ENCODE measurements around the gene BEST2.
"Not testable (repeated sequence)": the region's sequence is repeated elsewhere in the genome, so short reads cannot be mapped to it uniquely, and the experiment has no call there.

The BEST2 gene

DNA sequence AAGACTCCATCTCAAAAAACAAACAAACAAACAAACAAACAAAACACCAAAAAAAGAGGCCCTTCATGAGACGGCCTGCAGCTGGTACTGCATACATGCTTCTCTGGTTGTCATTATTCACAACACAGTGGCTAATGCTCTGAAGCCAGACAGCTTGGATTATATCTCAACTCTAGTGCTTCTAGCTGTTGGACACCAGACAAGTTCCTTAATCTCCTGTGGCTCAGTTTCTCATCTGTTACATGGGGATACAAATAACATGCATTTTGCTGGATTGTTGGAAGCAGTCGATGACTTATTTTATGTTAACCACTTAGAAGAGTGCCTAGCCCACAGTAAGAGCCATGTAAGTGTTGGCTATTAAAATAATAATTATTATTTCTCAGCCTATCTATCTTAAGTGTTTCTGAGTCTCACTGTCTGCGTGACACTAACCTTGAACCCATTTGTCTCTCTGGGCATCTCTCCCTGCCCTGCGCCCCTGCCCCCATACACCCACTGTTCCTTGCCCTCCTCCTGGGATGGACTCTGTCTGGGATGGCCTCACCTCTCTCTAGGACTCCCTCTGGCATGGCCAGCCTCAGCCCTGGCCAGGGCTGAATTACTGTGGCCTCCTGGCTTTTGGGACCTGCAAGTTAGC, 36.6 kb downstream of the BEST2 start:
- DNase-seq: peak; percentile 38 to 68

DNA sequence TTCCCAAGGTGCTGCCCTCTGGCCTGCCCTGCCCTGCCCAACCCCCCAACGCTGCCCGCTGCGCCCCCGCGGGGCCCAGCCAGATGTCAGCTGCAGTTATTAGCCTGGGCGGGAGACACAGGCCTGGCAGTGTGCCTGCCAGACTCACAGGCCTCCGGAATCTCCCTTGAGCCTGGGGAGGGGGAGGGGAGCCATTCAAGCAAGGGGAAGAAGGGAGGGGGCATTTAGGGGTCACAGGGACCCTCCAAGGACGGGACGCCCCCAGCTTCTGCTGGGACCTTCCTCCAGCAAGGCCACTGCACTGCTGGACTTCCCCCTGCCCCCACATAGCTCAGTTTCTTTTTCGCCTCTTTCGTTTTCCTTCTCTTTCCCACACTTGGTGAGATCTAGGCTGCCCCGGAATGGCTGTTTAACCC, 37.1 kb downstream of the BEST2 start:
- DNase-seq: peak; percentile 86 to 90

DNA sequence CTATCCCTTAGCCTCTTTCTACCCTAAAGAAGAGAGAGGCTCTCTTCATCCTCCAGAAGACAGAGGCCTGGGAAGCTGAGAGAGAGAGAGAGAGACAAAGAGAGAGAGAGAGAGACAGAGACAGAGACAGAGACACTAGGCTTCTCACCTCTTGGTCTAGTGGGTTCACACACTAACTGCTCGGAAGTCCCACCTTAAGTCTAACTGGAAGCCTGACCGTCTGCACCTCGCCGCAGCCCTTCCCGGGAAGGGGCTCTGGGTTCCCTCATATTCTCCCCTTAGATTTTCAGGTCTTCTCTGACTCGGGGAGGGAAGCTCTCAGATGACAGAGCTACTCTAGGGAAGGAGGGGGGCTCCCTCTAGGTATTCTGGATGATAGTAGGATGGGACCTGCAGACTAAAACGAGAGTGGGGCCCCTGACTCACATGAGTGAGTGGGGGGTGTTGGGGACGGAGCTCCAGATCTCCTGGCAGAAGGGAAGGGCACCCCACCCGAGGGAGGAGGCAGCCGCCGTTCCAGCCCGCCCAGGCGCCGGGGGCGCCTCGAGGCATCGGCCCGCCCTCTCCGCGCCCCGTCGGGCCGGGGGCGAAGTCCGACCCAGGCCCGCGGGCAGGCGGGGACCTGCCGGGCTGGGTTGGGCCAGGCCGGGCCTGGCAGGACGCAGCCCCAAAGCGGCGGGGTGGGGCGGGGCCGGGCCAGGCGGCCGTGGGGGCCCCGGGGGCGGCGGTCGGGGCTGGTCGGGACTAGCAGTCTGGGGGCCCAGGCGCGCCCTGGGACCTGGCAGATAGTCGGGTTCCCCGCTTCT, 37.7 kb downstream of the BEST2 start:
- peak in 1 of 2 experiments; percentile 46 for DNase-seq

- peak; percentile 95 to 97 for DNase-seq
Measured at GRCh38 chr19:12789904-12790619, 38.5 kb downstream of the BEST2 start.

DNA sequence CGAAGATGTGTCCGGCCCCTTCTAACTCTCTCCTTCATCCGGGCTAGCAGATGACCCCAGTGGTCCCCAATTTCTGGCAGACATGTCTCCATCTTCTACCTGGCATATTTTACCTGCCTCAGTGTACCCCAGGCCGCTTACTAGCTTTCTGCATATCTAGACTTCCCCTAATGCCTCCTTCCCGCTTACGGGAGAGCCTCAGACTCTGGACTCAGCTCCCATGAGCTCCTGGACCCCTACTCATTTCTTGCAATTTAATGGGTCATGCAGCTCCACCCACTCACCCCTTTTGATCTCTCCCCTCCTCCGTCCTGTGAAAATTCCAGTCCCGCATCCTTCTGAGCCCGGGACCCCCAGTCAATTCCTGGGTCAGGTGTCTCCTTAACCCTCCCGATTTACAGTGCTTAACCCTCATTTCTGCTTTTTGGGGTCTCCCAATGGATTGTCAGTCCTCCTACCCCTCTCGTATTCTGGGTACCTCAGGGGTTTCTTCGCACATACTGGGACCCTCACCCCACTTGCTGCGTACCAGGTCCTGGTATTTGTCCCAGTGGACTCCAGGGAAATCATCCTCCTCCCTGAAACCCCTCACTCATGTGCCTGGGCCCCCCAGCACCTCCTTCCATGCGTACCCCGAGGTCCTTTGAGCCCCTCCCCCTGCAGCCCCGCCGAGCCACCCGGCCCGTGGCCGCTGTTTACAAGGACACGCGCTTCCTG, 39.2 kb downstream of the BEST2 start:
- DNase-seq: no peak

GRCh38 chr19:12791345-12792050, 39.9 kb downstream of the BEST2 start, which contains the start of gene JUNB:
Gene JUNB (plus strand): TSS chr19:12791486. CDS start chr19:12791772, 286 bp downstream.
- DNase-seq: peak; percentile 91 to 95

- peak; percentile 61 to 85 for DNase-seq
Measured at GRCh38 chr19:12792051-12792852, 40.7 kb downstream of the BEST2 start.

DNA sequence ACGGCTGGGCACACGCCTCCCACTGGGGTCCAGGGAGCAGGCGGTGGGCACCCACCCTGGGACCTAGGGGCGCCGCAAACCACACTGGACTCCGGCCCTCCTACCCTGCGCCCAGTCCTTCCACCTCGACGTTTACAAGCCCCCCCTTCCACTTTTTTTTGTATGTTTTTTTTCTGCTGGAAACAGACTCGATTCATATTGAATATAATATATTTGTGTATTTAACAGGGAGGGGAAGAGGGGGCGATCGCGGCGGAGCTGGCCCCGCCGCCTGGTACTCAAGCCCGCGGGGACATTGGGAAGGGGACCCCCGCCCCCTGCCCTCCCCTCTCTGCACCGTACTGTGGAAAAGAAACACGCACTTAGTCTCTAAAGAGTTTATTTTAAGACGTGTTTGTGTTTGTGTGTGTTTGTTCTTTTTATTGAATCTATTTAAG, 41.3 kb downstream of the BEST2 start:
- DNase-seq: no peak

- peak; percentile 88 to 94 for DNase-seq
Measured at GRCh38 chr19:12793290-12794195, 42.0 kb downstream of the BEST2 start.

DNA sequence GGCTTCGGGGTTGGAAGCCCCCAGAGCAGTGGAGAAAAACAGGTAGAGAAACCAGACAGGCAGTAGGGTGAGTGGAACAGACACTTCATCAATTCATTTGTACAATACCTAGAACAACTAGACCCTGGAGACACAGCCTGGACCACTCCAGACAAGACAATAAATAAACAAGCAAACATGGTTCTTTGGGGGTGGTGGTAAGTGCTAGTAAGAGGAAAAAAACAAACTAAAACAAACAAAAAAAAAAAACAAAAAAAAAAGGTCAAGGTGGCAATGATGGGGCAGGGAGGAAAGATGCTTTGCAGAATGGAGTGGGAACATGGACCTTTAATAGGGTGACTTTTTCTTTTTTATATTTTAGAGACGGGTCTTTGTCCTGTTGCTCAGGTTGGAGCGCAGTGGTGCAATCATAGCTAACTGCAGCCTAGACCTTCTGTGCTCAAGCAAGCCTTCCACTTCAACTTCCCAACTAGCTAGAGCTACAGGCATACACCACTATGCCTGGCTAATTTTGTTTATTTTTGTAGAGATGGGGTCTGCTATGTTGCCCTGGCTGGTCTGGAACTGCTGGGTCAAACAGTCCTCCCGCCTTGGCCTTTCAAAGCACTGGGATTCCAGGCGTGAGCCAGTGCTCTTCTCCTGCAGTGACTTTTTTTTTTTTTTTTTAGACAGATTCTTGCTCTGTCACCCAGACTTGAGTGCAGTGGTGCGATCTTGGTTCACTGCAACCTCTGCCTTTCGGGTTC, 42.8 kb downstream of the BEST2 start:
- DNase-seq: no peak

GRCh38 chr19:12794971-12795381, 43.4 kb downstream of the BEST2 start:
- DNase-seq: no peak

DNA sequence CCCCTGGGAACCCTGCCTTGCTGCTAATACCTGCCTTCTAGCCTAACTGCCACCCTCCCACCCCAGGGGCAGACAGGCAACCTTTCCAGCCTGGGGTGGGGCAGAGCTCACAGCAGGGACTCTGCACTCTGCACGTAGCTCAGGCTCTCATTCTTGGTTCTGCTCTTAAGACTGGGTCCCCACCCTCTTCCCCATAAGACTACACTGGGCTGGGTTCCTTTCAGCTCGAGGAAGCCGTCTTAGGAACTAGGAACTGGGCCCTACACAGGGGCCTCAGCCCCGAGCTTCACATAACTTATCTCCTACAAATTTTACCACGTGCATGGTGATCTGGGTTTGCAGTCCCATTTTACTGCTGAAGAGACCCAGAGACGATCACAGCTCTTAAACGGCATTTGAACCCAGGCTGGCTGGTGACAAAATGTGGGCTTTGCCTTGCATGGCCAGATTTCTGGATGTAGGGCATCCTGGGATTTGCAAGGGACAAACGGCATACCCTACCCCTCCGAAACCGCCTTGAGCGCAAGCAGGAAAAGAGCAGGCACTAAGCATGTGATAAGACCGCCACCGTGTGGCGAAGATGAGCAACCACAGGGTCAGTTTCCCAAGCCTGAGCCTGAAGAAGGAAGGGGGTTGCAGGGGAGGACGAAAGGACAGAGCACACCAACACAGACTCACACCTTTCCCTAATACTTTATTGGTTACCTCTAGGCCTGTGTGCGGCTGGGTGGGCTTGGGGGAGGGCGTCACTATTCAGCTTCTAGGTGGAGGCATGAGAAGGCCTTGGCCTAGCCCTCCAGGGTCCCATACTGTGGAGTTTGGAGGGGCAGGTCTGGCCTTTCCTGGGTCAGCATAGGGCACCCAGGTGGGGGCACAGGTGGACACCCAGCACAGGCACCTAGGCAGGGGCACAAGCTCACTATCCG, 44.8 kb downstream of the BEST2 start:
- peak; percentile 75 to 89 for DNase-seq

- DNase-seq: no peak
Measured at GRCh38 chr19:12797141-12797587, 45.6 kb downstream of the BEST2 start.

DNA sequence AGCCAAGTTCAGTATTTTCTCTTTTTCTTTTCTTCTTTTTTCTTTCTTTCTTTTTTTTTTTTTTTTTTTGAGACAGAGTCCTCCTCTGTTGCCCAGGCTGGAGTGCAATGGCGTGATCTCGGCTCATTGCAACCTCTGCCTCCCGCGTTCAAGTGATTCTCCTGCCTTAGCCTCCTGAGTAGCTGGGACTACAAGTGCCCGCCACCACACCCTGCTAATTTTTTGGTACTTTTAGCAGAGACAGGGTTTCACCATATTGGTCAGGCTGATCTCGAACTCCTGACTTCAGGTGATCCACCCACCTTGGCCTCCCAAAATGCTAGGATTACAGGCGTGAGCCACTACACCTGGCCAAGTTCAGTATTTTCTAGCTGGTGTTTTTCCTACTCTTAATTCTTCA, 46.0 kb downstream of the BEST2 start:
- not testable (repeated sequence) for DNase-seq

DNA sequence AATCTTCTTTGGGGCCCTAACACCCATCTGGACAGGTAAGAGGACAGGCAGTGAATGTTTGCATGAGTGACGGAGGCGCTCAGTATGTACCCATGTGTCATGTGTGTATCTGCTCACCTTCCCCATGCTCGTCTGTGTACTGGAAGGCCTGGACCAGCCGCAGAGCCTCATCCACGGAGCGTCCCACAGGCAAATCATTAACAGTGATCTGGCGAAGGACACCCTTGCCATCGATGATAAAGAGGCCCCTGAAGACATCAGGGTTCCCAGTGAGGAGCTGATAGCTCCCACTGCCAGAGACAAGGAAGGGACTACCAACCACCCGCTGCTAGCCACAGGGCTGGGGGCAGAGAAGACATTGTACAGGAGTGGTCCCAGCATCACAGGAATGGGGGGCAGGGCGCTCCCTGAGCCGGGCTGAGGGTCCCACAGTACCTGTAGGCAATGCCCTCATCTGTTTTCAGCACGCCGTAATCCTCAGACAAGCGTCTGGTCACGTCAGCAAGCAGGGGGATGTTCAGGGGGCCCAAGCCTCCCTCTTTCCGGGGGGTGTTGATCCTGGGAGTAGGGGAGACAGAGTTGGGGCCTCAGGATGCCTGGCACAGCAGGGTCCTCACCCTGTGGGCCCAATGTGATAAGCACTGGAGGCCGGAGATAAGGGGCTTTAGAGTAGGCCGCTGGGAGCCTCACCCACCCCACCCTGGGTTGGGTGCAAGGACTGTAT, 48.3 kb downstream of the BEST2 start:
- no peak for DNase-seq

GRCh38 chr19:12800466-12800770, 48.8 kb downstream of the BEST2 start:
- DNase-seq: no peak

GRCh38 chr19:12800923-12801465, 49.4 kb downstream of the BEST2 start:
- DNase-seq: peak; percentile 8 to 24

Measured in NCI-H524 (cell line).